GM21381 (cell line): ENCODE measurements around the gene DYRK1A.

Source experiments
- ATAC-seq: cut with Tn5 transposase; IDR thresholded peaks from one replicate; pipeline ENCODE4 v1.9.1; 2021; ENCODE audit warnings: mild to moderate bottlenecking, moderate library complexity; ENCODE audit not compliant: unreplicated experiment

DYRK1A gene

DNA sequence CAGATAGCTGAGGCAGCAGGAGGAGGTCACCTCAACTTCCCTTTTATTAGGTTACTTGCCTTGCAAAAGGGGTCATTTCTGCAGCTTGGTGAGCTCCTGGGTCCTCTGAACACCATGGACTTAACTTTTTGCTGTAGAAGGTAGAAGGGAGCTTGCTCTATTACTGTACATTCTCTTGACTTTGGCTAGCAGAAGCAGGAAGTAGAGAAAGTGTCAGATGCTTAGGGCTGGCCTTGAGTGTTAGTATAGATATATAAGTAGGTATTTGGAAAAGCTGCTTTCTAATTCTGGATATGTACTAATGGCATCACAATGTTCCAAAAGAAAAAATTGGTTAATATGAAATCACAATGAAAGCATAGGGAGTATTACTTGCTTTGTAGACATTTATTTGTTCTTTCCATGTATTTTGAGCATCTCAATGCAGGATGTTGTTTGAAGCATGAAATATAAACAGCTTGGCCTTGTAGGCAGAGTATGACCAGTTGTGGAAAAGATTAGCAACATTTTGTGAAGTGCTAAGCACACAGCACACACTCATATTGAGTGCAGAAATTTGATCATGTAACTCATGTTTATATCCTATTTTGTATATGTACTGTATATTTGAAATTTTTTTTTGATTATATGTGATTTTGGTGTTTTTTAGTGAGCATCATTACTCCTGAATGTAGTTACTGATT lies 108.8 kb downstream of the DYRK1A start:
- ATAC-seq, result no peak

DNA sequence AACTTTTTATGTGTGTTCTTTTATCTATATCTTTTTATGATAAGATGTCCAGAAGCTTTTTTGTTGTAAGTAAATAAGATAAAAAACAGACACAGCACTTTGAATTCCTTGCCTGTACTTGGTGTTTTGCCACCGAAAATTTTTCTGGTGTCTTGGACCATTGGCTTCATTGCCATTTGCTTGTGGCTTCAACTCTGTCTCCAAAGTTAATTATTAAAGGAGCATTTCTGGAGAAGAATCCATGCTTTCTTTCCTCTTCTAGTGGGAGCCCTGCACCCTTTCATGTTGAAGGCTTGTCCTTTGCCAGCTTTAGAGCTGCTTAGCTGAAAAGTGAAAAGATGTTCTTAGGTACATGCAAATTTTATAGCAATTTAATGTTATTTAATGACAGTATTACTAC lies 112.2 kb downstream of the DYRK1A start:
- no peak for ATAC-seq

DNA sequence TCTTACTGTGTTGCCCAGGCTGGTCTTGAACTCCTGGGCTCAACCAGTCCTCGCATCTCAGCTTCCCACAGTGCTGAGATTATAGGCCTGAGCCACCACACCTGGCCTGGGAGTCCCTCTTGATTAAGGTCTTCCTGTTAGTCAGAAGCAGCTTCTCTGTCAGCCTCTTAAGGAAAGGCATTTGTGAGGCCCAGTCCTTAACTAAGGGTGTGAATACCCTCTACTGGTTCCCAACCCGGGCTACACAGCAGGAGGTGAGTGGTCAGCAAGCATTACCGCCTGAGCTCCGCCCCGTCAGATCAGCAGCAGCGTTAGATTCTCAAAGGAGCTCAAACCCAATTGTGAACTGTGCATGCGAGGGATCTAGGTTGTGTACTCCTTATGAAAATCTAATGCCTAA lies 117.2 kb downstream of the DYRK1A start:
- ATAC-seq, result no peak

DNA sequence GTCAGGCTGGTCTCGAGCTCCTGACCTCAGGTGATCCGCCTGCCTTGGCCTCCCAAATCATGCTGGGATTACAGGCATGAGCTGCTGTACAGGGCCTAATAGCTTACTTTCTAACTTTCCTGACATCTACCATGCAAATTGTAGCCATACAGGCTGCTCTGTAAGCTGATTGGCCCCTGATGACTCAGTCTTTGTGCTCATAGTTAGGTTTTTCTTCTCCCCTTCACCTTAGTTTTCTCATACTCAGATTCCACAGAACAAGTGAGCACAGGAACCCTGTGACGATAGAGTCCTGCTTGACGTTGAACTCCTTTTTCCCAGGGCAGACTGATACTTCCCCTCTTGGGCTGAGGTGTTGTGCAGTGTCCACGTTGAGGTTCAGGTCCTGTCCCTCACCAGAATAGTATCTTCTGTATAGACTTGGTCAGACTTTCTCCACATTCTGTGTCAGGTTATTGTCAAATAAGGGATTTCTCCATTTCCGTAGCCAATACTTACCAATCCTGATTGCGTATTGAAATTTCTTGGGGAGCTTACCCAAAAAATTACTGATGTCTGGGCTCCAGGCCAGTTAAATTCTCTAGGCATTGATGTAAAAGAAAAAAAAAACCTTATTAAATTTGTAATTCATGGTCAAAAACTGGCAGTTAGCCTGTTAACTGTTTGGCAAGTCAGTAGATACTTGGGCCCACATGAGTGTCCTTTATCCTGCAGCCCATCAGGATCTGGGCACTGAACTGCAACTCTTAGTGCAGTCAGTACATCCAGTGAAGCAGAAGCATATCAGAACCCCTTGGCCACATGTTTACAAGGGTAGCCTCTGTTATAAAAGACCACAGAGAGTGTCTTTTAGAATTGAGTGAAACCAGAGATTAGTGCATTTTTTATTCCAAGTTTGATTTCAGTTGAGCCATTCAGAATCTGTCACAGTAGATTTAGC lies 118.2 kb downstream of the DYRK1A start:
- ATAC-seq, result no peak

DNA sequence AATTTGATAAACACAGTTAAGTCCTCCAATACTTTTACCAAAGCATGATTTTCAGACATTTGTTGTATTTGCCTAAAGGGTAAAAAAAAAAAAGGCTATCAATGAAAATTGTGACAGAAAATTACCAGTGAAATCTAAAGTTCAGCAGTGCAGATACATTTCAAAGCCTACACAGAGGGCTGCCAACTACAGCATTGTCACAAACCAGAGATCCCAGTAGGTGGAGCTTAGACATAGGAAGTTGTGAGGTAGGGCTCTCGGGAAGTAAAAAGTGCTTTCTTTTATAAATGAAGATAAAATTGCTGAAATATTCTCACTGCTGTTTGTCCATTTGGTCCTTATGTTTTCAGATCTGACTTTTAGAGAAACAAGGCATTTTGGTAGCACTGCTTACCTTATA lies 123.0 kb downstream of the DYRK1A start:
- no peak for ATAC-seq

DNA sequence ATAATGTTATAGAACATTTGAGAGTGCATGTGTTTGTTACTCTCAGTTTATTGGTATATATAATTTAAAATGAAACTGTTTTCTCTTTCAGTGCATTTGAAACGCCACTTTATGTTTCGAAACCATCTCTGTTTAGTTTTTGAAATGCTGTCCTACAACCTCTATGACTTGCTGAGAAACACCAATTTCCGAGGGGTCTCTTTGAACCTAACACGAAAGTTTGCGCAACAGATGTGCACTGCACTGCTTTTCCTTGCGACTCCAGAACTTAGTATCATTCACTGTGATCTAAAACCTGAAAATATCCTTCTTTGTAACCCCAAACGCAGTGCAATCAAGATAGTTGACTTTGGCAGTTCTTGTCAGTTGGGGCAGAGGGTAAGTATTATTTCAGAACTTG lies 123.5 kb downstream of the DYRK1A start:
- no peak for ATAC-seq

DNA sequence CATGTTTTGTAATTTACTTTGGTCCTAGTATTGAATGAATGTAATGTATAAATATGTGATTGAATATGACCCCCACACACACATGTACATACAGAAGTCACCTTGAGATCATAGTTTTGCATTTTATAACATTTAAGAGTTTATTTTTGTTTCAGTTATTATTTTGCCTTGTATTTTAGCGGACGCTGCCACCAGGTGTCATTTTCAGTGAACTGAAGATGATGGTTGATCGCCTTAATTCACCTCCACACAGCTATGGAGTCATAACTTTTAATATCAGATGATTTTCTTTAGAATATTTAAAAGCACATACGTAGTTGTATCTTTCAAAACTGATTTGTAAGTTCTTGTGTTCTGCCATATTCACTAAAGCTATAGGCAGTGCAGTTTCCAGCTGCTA lies 130.4 kb downstream of the DYRK1A start:
- ATAC-seq, result no peak

DNA sequence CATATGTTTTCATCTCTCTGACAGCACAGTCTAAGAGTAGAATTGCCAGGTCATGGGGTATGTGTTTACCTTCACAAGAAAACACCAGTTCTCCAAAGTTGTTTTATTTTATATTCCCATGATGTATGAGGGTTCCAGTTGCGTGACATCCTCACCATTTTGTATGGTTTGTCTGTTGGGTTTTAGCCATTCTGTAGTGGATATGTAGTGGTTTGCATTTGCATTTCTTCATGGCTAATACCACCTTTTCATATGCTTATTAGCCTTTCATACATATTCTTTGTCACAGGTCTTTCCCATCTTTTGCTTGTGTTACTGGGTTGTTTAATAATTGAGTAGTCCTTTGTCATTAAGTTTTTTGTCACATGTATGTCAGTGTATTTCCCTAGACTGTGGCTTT lies 132.1 kb downstream of the DYRK1A start:
- no peak for ATAC-seq

DNA sequence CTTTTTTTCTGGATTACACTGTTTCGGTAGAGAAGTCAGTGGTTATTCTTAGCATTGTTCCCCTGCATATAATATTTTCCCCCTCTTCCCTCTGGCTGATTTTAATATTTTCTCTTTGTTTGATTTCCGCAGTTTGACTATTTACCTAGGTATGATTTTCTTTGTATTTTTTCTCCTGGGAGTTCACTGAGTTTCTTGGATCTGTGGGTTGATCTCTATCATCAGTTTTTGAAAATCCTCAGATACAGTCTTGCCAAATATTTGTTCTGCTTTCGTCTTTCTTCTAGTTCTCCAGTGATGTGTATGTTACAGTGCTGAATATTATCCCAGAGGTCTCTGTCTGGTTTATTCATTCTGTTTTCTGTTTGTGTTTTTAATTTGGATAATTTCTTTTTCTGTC lies 136.4 kb downstream of the DYRK1A start:
- ATAC-seq, result no peak

DNA sequence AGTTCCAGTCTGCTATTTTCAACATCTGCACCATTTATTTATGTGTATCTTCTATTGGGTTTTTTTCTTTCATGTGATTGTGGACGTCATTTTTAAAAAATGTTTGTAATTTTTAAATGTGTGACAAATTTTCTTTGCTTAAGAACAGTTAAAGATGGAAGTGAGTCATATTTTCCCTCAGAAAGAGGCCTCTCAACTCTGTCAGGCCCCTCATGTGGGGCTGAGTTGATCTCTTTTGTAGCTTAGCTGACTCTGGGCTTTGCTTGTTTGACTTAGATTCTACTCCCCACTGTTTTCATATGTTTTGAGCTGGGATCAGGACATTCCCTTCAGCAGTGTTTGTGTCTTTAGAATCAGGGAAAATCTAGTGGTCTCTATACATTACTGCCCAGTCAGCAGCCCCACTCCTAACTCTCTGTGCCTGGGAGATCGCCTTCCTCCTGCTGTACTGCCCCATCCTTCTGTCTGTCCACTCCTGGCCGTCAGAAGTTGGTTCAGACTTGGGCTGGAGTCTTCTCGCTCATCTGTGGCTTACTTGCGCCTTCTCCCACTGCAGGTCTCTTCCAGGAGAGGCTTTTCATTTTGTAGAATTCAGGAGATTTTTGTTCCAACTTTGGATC lies 137.4 kb downstream of the DYRK1A start:
- no peak for ATAC-seq

DNA sequence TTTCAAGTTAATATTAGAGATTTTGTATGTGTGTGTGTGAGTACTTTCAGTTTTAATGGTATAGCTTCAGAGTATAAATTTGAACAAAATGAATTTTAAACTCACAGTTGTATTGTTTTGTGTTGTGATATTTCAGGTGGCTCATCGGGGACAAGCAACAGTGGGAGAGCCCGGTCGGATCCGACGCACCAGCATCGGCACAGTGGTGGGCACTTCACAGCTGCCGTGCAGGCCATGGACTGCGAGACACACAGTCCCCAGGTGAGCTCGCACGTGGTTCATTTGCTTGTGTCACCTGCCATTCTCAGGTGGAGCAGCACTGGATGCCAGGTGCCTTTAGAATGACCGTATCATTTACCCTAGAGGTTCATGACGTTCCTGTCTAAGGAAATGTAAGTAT lies 139.4 kb downstream of the DYRK1A start:
- no peak for ATAC-seq

DNA sequence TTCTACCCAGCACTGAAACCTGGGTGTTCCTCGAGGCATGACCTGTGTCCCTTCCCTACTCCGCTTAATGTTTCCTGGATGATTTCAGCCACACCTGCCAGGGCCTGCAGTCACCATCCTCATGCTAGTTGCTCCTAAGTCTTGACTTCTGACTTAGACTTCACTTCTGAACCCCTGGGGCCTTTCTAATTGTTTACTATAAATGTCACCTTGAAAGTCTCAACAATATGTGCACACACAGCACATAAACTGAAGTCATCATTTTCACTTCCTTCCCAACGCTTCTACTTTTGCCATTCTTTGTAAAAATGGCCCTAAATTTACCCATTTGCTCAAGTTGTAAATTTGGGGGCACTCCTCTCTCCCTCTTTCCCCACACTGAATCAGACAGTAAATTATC lies 141.1 kb downstream of the DYRK1A start:
- ATAC-seq, result no peak

DNA sequence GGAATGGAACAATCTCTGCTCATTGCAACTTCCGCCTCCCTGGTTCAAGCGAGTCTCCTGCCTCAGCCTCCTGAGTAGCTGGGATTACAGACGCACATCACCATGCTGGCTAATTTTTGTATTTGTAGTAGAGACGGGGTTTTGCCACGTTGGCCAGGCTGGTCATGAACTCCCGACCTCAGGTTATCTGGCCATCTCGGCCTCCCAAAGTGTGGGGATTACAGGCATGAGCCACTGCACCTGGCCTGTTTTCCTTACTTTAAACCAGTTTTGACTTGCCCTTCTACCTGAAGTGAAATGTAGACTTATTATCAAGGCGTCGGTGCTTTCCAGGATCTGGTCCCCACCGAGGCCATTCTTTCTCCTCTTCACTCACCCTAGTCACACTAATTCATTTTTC lies 141.8 kb downstream of the DYRK1A start:
- no peak for ATAC-seq

DNA sequence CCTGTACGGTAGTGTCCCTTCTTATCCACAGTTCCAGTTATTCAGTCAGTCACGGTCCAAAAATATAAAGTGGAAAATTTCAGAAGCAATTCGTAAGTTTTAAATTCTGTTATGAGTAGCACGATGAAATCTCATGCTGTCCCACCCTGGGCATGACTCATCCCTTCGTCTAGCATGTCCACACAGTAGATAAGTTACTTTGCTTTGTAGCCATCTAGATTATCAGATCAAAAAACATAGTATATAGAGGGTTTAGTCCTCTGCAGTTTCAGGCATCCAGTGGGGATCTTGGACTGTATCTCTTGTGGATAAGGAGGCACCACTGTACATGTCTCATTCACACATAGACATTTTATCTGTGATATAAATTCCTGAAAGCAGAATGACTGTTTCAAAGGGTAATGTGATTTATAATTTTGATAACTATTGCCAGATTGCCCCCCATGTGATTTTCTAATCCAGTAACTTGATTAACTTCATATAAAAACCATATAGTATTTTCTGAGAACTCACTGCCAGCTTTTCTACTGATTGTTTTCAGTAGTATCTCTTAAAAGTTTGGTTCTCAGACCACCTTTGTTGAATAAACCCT lies 143.3 kb downstream of the DYRK1A start:
- no peak for ATAC-seq

DNA sequence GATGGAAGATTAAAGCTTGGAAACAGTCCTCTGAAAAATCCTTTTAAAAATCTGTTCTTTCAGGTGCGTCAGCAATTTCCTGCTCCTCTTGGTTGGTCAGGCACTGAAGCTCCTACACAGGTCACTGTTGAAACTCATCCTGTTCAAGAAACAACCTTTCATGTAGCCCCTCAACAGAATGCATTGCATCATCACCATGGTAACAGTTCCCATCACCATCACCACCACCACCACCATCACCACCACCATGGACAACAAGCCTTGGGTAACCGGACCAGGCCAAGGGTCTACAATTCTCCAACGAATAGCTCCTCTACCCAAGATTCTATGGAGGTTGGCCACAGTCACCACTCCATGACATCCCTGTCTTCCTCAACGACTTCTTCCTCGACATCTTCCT lies 145.3 kb downstream of the DYRK1A start:
- no peak for ATAC-seq

DNA sequence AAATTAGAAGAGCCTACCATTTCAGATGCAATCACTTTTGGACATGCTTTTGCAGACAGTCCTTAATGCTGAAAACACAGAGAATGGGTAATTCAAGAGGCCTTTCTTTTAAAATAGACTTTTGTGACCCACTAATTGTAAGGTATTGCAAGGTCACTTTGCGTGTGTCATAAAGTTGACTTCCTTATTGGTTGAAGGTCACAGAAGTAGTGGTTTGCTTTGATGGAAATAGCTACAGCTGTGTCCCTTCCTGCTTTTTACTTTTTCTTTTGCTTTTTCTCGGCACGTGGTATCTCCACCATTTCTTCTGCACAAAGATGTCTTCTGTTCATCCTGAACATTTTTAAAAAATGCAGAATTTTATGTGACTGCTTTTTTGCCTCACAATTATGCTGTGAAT lies 146.8 kb downstream of the DYRK1A start:
- no peak for ATAC-seq

DNA sequence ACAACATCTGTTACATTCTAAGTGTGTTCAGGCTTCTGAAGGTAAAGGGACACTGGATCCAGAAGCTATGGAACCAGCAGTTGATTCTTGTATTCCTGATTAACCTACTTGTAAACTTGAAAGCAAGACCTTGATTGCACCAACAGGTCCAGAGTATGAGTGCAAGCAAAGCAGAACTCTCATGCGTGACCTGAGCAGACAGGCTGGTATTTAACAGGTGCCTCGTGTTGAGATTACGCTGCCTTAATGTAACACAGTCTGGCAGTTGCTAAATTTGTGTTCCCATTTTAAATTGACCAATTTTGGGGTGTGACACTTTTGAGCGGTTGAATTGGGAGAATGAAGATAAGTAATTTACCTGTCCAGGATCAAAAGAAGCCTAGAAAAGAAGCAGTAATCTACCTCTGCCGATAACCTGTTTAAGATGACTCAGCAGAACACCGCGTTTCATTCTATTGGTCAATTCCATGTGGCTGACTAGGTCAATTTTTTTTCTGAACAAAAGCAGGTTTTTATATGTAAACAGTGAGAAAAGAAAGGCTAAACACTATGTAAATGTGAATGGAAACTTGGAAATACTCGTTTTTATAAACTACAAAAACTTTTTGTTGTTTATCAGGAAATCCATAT lies 147.6 kb downstream of the DYRK1A start:
- ATAC-seq, result no peak

DNA sequence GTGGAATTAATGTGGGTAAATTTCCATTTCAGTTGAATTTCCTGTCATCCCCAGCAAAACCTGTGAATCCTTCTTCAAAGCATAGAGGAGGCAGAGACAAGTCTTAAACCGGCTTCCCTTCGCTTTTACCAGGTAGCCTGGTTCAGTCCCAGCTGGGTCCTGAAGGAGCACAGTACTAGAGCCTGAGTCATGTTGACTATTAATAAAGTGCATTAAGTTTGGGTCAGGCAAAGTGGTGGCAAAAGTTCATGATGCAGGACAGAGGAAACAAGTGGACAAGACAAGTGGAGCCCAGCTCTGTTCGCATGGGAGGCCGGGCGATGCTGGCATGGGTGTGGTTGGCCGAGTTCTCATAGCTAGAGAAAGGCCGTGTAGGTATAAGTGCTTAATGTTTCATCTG lies 150.4 kb downstream of the DYRK1A start:
- ATAC-seq, result no peak

DNA sequence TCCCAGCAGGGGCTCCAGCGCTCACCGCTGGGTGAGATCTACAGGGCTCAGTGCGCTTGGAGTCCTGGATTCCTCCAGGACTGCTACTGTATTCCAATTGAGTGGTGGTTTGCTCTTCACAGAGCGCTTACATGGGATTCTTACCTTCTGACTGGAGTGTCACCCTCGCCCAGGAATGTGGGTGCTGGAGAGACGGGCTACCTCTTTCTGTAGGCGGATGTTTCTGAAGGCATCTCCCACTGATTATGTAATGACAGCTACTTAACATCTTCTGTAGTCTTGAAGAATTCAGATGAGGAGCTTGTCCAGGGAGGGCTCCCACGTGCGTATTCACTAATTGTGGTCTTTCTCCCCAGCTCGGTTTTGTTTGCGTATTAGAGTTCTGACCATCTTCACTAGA lies 154.2 kb downstream of the DYRK1A start:
- ATAC-seq, result no peak

DNA sequence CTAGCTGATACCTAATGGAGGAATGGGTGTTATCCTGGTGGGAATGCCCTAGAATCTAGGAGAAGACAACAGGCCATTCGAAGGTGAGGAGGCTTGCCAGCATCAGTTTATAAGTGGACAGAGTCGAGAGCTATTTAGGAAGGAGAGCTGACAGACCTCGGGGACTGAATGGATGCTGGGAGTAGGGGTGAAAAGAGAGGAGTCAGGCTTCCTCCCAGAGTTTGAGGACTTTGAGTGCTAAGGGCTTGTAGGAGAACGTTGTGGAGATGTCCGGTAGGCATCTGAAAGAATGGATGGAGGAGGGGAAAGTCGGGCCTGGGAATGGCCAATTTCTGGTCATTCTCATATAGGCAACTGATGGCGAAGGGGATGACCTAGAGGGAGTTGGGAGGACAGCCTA lies 155.1 kb downstream of the DYRK1A start:
- no peak for ATAC-seq

DNA sequence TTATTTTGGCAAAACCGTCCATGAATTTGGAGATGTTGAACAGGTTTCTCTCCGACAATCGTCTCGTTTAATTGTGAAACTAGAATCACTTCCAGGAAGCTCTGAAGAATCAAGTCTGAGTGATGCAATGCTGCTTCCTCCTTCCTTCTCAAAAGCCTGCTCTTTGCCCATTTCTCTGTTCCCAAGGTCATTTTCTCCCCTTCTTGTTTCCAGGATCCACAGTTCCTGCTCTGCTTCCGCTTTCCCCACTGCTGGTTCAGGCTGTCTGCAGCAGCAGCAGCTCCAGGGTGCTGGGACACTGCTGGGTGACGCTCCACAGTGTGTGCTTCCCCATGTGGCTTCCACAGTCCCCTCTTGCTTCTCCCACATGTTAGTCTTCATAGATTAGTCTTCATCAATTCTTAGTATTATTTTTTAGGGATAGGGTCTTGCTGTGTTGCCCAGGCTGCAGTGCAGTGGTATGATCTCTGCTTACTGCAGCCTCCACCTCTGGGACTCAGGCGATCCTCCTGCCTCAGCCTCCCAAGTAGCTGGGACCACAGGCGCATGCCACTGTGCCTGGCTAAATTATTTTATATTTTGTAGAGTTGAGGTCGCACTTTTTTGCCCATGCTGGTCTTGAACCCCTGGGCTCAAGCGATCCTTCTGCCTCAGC lies 156.2 kb downstream of the DYRK1A start:
- no peak for ATAC-seq
